IMR-90 (cell line): ENCODE data around the gene AP3D1. TPM values are rescaled to one million over a fixed set of nuclear protein-coding genes. Genes with fewer than 3 reads are reported as not detected.

Experiments
- ATAC-seq: fragments of 200-7000 bp; cut with Tn5 transposase; 2 replicates; pipeline ENCODE4 v1.9.1; 2020; ENCODE audit warnings: low read depth, mild to moderate bottlenecking, moderate library complexity
- BruUV-seq: library from RNA; stranded (reverse); fragments of 400-500 nt; replicated peaks from 2 replicates; lab custom pipeline; 2021; lab: Mats Ljungman, UMichigan
- CTCF ChIA-PET: fragments of 300-600 bp; formaldehyde crosslinking; extraction: SDS; loops from one replicate; lab custom pipeline; 2021; ENCODE audit warnings: antibody characterized with exemption; lab: Yijun Ruan, JAX
- POLR2A ChIA-PET: fragments of 300-600 bp; sonication (Branson Sonifier 250); formaldehyde crosslinking; loops from one replicate; lab custom pipeline; 2022; ENCODE audit warnings: antibody characterized with exemption; ENCODE audit not compliant: unreplicated experiment; lab: Charles Lee
- DNase-seq: peaks from one replicate; pipeline ENCODE4 v3.0.0; 2013
- H2AFZ ChIP-seq: replicated peaks from 2 replicates; pipeline ENCODE3; 2013; ENCODE audit warnings: low read length, mild to moderate bottlenecking; ENCODE audit not compliant: poor library complexity
- H2AK5ac ChIP-seq: 2 replicates; pipeline ENCODE4 v1.6.1; 2013; ENCODE audit warnings: low read depth, low read length, inconsistent platforms
- H2AK9ac ChIP-seq: replicated peaks from 2 replicates; pipeline ENCODE3; 2013; ENCODE audit warnings: mild to moderate bottlenecking, low read depth, low read length, moderate library complexity; ENCODE audit not compliant: poor library complexity
- H2BK120ac ChIP-seq: 2 replicates; pipeline ENCODE4 v1.6.1; 2013; ENCODE audit warnings: low read depth, low read length, inconsistent platforms
- H2BK15ac ChIP-seq: 3 replicates; pipeline ENCODE4 v1.6.1; 2013; ENCODE audit warnings: low read depth, low read length, inconsistent platforms
- H2BK20ac ChIP-seq: 2 replicates; pipeline ENCODE4 v1.6.1; 2013; ENCODE audit warnings: low read depth, mild to moderate bottlenecking, inconsistent platforms, low read length, moderate library complexity
- H2BK5ac ChIP-seq: 2 replicates; pipeline ENCODE4 v1.6.1; 2013; ENCODE audit warnings: mild to moderate bottlenecking, low read depth, low read length, inconsistent platforms; ENCODE audit not compliant: poor library complexity, severe bottlenecking
- H3K14ac ChIP-seq: replicated peaks from 2 replicates; pipeline ENCODE4 v1.6.1; 2013; ENCODE audit warnings: low read depth, low read length, inconsistent platforms
- H3K18ac ChIP-seq: 2 replicates; pipeline ENCODE4 v1.6.1; 2013; ENCODE audit warnings: low read depth, low read length, control low read depth
- H3K23ac ChIP-seq: 2 replicates; pipeline ENCODE4 v1.6.1; 2013; ENCODE audit warnings: low read depth, low read length, inconsistent platforms
- H3K27ac ChIP-seq: 2 replicates; pipeline ENCODE4 v1.5.1; 2013; ENCODE audit warnings: mild to moderate bottlenecking, control low read depth, low read length; ENCODE audit not compliant: insufficient read depth
- H3K27me3 ChIP-seq: 2 replicates; pipeline ENCODE4 v1.6.1; 2013; ENCODE audit warnings: low read length; ENCODE audit not compliant: control insufficient read depth, insufficient read depth
- H3K36me3 ChIP-seq: 2 replicates; pipeline ENCODE4 v1.6.1; 2013; ENCODE audit warnings: low read length, mixed read lengths; ENCODE audit not compliant: control insufficient read depth, insufficient read depth
- H3K4ac ChIP-seq: 2 replicates; pipeline ENCODE4 v1.6.1; 2013; ENCODE audit warnings: low read depth, low read length, inconsistent platforms
- H3K4me1 ChIP-seq: 2 replicates; pipeline ENCODE4 v1.6.1; 2013; ENCODE audit warnings: low read length, mixed read lengths; ENCODE audit not compliant: control insufficient read depth, insufficient read depth
- H3K4me2 ChIP-seq: 2 replicates; pipeline ENCODE4 v1.6.1; 2013; ENCODE audit warnings: low read depth, mild to moderate bottlenecking, control low read depth, low read length, moderate library complexity
- H3K4me3 ChIP-seq: 2 replicates; pipeline ENCODE4 v1.5.1; 2013; ENCODE audit warnings: low read depth, mild to moderate bottlenecking, control low read depth, low read length, moderate library complexity; ENCODE audit not compliant: insufficient read depth
- H3K56ac ChIP-seq: 2 replicates; pipeline ENCODE4 v1.6.1; 2013; ENCODE audit warnings: low read length, inconsistent platforms; ENCODE audit not compliant: insufficient read depth; ENCODE audit errors: extremely low read depth
- H3K79me1 ChIP-seq, 2 experiments: 2 replicates each; pipeline ENCODE4 v1.6.1; 2013; ENCODE audit warnings: low read length in 2 of 2, inconsistent platforms in 1 of 2, low read depth in 1 of 2
- H3K9ac ChIP-seq: 2 replicates; pipeline ENCODE4 v1.6.1; 2013; ENCODE audit warnings: low read depth, low read length, control low read depth
- H3K9me1 ChIP-seq: 2 replicates; pipeline ENCODE4 v1.6.1; 2013; ENCODE audit warnings: low read length, inconsistent platforms; ENCODE audit not compliant: insufficient read depth
- H3K9me3 ChIP-seq: 2 replicates; pipeline ENCODE4 v1.6.1; 2013; ENCODE audit warnings: low read length; ENCODE audit not compliant: control insufficient read depth, insufficient read depth
- H4K20me1 ChIP-seq: 2 replicates; pipeline ENCODE4 v1.6.1; 2013; ENCODE audit warnings: low read length, inconsistent platforms; ENCODE audit not compliant: insufficient read depth
- H4K5ac ChIP-seq: 2 replicates; pipeline ENCODE4 v1.6.1; 2013; ENCODE audit warnings: mild to moderate bottlenecking, low read depth, low read length, control low read depth
- H4K8ac ChIP-seq, 2 experiments: 2 replicates each; pipeline ENCODE4 v1.6.1; 2013; ENCODE audit warnings: low read depth in 2 of 2, low read length in 2 of 2, control low read depth in 1 of 2, inconsistent platforms in 1 of 2
- H4K91ac ChIP-seq: 2 replicates; pipeline ENCODE4 v1.6.1; 2013; ENCODE audit warnings: low read depth, low read length, inconsistent platforms; ENCODE audit not compliant: insufficient read depth
- CEBPB ChIP-seq: IDR thresholded peaks from 2 replicates; pipeline ENCODE4 v1.6.1; 2012; ENCODE audit warnings: low read depth, low read length, improper control_type of control experiment
- CTCF ChIP-seq: conservative IDR thresholded peaks from 2 replicates; pipeline ENCODE4 v1.5.1; 2012; ENCODE audit warnings: mild to moderate bottlenecking, low read depth, low read length, improper control_type of control experiment
- ELK1 ChIP-seq: fragments of 150-350 bp; IDR thresholded peaks from 2 replicates; pipeline ENCODE4 v1.6.1; 2016; ENCODE audit warnings: low read depth, mild to moderate bottlenecking, low read length, moderate library complexity, borderline replicate concordance
- MAFK ChIP-seq: IDR thresholded peaks from 2 replicates; pipeline ENCODE4 v1.6.1; 2012; ENCODE audit warnings: low read depth, low read length, improper control_type of control experiment
- MXI1 ChIP-seq: IDR thresholded peaks from 2 replicates; pipeline ENCODE4 v1.6.1; 2012; ENCODE audit warnings: low read depth, mild to moderate bottlenecking, low read length, moderate library complexity, borderline replicate concordance
- NFE2L2 ChIP-seq: fragments of 150-350 bp; IDR thresholded peaks from 2 replicates; pipeline ENCODE4 v1.6.1; 2016; ENCODE audit warnings: low read depth, mild to moderate bottlenecking, low read length
- RFX5 ChIP-seq: IDR thresholded peaks from 2 replicates; pipeline ENCODE4 v1.8.0; 2012; ENCODE audit warnings: low read depth, mild to moderate bottlenecking, low read length, moderate library complexity
- SMC3 ChIP-seq: fragments of 150-350 bp; IDR thresholded peaks from 2 replicates; pipeline ENCODE4 v1.6.1; 2016; ENCODE audit warnings: low read depth, mild to moderate bottlenecking, antibody characterized with exemption, low read length, moderate library complexity
- USF2 ChIP-seq: fragments of 150-350 bp; IDR thresholded peaks from 2 replicates; pipeline ENCODE4 v1.6.1; 2017; ENCODE audit warnings: mild to moderate bottlenecking, antibody characterized with exemption, low read length, low read depth
- WGBS, 2 experiments: methylation state at CpG; one replicate each; pipeline versions ENCODE4 v1.1.5 to v1.1.7; 2013; ENCODE audit warnings: missing lambda C conversion rate in 2 of 2; ENCODE audit not compliant: insufficient read length in 1 of 2; ENCODE audit errors: extremely low coverage in 2 of 2; 5-methylcytosine and 5-hydroxymethylcytosine counted together
- dilution Hi-C: fragments of 300-500 bp; cut with HindIII; formaldehyde crosslinking; loops from one replicate; pipeline ENCODE4 v1.14.3; 2018; ENCODE audit warnings: low sequenced_read_pairs; ENCODE audit not compliant: unreplicated experiment
- in situ Hi-C: fragments of 300-500 bp; cut with MboI; formaldehyde crosslinking; loops from 3 replicates; pipeline ENCODE4 v1.14.3; 2019; ENCODE audit warnings: low sequenced_read_pairs, inconsistent platforms, mixed read lengths
- intact Hi-C: fragments of 100-400 bp; cut with micrococcal nuclease; formaldehyde crosslinking; loops from 2 replicates; pipeline ENCODE4 v1.10.0; 2022
- polyA plus RNA-seq, 3 experiments: library from polyadenylated mRNA; depleted of rRNA; stranded (reverse); fragments of >200 nt; gene quantifications; 2 replicates each; pipeline ENCODE4 v1.2.3, GENCODE V29; 2012; ENCODE audit warnings: low replicate concordance in 1 of 3
- total RNA-seq: library from RNA; depleted of rRNA; stranded (reverse); fragments of >200 nt; gene quantifications from 2 replicates; pipeline ENCODE4 v1.2.3, GENCODE V29; 2012

AP3D1 gene
- total and polyA plus RNA-seq, 2 of the 4 experiments (the other 2 are of a cell fraction): 75.3 to 129 TPM

GRCh38 chr19:2138061-2138728 is 13.2 kb downstream of the AP3D1 start:
- Histone ChIP-seq H2AFZ (no peak overlapping the region), H3K27ac (no peak overlapping the region), H3K9me1 (no peaks in the 10 kb centered on the region), H3K9me3 (no peaks in the 10 kb centered on the region), H3K79me1 (peaks cover 13 to 44% of the 10 kb centered on the region in 2 experiments), H2BK120ac (no peak overlapping the region), H4K8ac (no peak overlapping the region), H3K27me3 (no peaks in the 10 kb centered on the region), H3K4ac (no peak overlapping the region), H3K23ac (no peak overlapping the region), H2AK9ac (no peak overlapping the region), H3K9ac (no peak overlapping the region), H3K36me3 (peaks cover 40% of the 10 kb centered on the region), H3K4me1 (no peaks in the 10 kb centered on the region), H3K4me3 (no peak overlapping the region), H4K20me1 (peaks cover 77% of the 10 kb centered on the region), H4K5ac (no peak overlapping the region), H4K91ac (no peak overlapping the region), H3K4me2 (no peak overlapping the region), H2BK15ac (no peak overlapping the region), H3K14ac (no peak overlapping the region), H2BK5ac (no peak overlapping the region), H2BK20ac (no peak overlapping the region), H3K18ac (no peak overlapping the region), H2AK5ac (no peak overlapping the region), H3K56ac (no peak overlapping the region)
- no peak for ATAC-seq
- CTCF ChIA-PET: no interaction called here
- POLR2A ChIA-PET: no interaction called here
- DNase-seq: no peak
- TF ChIP-seq CEBPB (no peak), MAFK (no peak), NFE2L2 (no peak), RFX5 (no peak), ELK1 (no peak), SMC3 (no peak), CTCF (no peak), MXI1 (no peak), USF2 (no peak)
- intact Hi-C loops (no loop called here), in situ Hi-C loops (no loop called here), dilution Hi-C loops (no loop called here)
- no TSS peak for BruUV-seq
- 93% methylated on average over 16 of the region's 23 CpGs; no CpG with 5 or more reads in 1 of the 2 experiments for WGBS, 2 experiments
